ENCODE results near the gene IER5L. TPM values are rescaled to one million over a fixed set of nuclear protein-coding genes. Genes with fewer than 3 reads are reported as not detected.

IER5L gene
- total and polyA plus RNA-seq, 9 of the 15 experiments (the other 6 are each of a cell fraction or from before 2014, with no cell fraction given), result 0.14 to 11.9 (median 0.52) TPM

DNA sequence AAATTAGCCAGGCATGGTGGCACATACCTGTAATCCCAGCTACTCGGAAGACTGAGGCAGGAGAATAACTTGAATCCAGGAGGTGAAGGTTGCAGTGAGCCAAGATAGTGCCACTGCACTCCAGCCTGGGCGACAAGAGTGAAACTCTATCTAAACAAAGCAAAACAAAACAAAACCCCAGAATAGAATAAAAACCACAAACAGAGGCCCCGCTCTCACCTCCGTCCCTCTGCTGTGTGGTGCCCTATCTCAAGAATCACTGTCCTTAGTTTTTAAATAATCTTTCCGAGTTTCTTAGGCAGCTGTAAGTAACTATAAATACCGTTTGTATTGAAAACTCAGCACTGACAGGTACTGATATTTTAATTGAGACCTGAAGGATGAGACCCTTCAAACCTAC lies 42.7 kb upstream of the IER5L start:
- DNase-seq (ENCODE audit: extremely low read depth in 1 of 4, low spot score in 3 of 4), result no peak
- H4K20me1 ChIP-seq (replicated peaks; ENCODE audit: control insufficient read depth, insufficient read depth, low read length), result no peaks in the 10 kb centered on the region
- TF ChIP-seq THRAP3 (IDR thresholded peaks at IDR 0.05; ENCODE audit: borderline replicate concordance), result no peak
- TF ChIP-seq, protein P1, sequence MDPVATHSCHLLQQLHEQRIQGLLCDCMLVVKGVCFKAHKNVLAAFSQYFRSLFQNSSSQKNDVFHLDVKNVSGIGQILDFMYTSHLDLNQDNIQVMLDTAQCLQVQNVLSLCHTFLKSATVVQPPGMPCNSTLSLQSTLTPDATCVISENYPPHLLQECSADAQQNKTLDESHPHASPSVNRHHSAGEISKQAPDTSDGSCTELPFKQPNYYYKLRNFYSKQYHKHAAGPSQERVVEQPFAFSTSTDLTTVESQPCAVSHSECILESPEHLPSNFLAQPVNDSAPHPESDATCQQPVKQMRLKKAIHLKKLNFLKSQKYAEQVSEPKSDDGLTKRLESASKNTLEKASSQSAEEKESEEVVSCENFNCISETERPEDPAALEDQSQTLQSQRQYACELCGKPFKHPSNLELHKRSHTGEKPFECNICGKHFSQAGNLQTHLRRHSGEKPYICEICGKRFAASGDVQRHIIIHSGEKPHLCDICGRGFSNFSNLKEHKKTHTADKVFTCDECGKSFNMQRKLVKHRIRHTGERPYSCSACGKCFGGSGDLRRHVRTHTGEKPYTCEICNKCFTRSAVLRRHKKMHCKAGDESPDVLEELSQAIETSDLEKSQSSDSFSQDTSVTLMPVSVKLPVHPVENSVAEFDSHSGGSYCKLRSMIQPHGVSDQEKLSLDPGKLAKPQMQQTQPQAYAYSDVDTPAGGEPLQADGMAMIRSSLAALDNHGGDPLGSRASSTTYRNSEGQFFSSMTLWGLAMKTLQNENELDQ (CRISPR knock-in tag; IDR thresholded peaks at IDR 0.05; ENCODE audit: borderline replicate concordance), result no peak
- TF ChIP-seq ZNF778 (CRISPR knock-in tag; IDR thresholded peaks at IDR 0.05), result no peak
- no peak for TF ChIP-seq FOXM1 (IDR thresholded peaks at IDR 0.05; ENCODE audit: low read depth)
- TF ChIP-seq FOXM1 (CRISPR knock-in tag; IDR thresholded peaks at IDR 0.05; ENCODE audit: low read depth), result no peak
- no peak for TF ChIP-seq POLR2A (conservative IDR thresholded peaks at IDR 0.05)
- ChIA-PET POLR2A (interaction anchor here (0.7 to 1.1 kb wide), 3 partner anchors 8 to 591 kb away, joined by 3 read pairs; no protein-coding TSS in a partner anchor), CTCF (ENCODE audit: low intra/inter-chr PET ratio) (no interaction called here)
- H3K79me2 ChIP-seq (ENCODE audit: control insufficient read depth, insufficient read depth, low read length), result no peaks in the 10 kb centered on the region
- no peaks in the 10 kb centered on the region for H3K9me1 ChIP-seq (ENCODE audit: control insufficient read depth, insufficient read depth, low read length)
- ATAC-seq, result no peak
- no peak for FAIRE-seq
- 33% methylated on average over 6 of the region's 6 CpGs for WGBS (ENCODE audit: insufficient coverage, low coverage, missing lambda C conversion rate)
- H3K4me1 ChIP-seq (replicated peaks in 1 of 2; ENCODE audit: control insufficient read depth in 2 of 2, insufficient read depth in 2 of 2, low read length in 2 of 2), result peaks cover 0 to 14% of the 10 kb centered on the region in 2 experiments; a peak in 3 of 5 replicates
- no peaks in the 10 kb centered on the region; a peak in 1 of 5 replicates for H3K27me3 ChIP-seq (ENCODE audit: control insufficient read depth in 2 of 2, insufficient read depth in 2 of 2, low read length in 2 of 2)
- no peaks in the 10 kb centered on the region for H3K9me3 ChIP-seq (replicated peaks; ENCODE audit: control insufficient read depth, insufficient read depth, low read depth, low read length)
- no peak overlapping the region for H3K27ac ChIP-seq (ENCODE audit: extremely low read depth, low read depth, low read length)
- intact Hi-C loops (cut with micrococcal nuclease), result no loop called here
- no peak overlapping the region for H3K4me2 ChIP-seq (ENCODE audit: insufficient read depth, low read length)
- H3K36me3 ChIP-seq (ENCODE audit: control insufficient read depth, insufficient read depth, low read length), result no peaks in the 10 kb centered on the region
- in situ Hi-C loops (cut with MboI), result no loop called here
- H3K4me3 ChIP-seq, result no peak overlapping the region
- no peak overlapping the region for H3K9ac ChIP-seq (ENCODE audit: insufficient read depth in 1 of 2, low read depth in 2 of 2, low read length in 2 of 2)
- no peak overlapping the region for H2AFZ ChIP-seq (ENCODE audit: low read depth, low read length)
- no TSS peak for BruUV-seq (replicated peaks)

Measured in K562 (cell line).